CD4-positive, alpha-beta T cell treated with Interleukin-4 for 4 hours (primary cell): ENCODE results near the gene SMURF1.

Experiments
- DNase-seq: peaks from one replicate; pipeline ENCODE4 v3.0.0-alpha.2; 2020

Gene SMURF1

GRCh38 chr7:99001482-99002147 is 142.3 kb downstream of the SMURF1 start:
- no peak for DNase-seq

GRCh38 chr7:99000904-99001465 is 142.9 kb downstream of the SMURF1 start:
- DNase-seq, result no peak

- DNase-seq, result no peak
Measured at GRCh38 chr7:99000196-99000903, 143.6 kb downstream of the SMURF1 start.

GRCh38 chr7:98998821-98999725 is 144.8 kb downstream of the SMURF1 start:
- no peak for DNase-seq

GRCh38 chr7:98997846-98998245 is 146.1 kb downstream of the SMURF1 start:
- DNase-seq, result no peak

- DNase-seq, result no peak
Measured at GRCh38 chr7:98996150-98996552, 147.8 kb downstream of the SMURF1 start.

GRCh38 chr7:98995523-98996149 is 148.3 kb downstream of the SMURF1 start:
- DNase-seq, result no peak

- DNase-seq, result no peak
Measured at GRCh38 chr7:98995111-98995510, 148.8 kb downstream of the SMURF1 start.

- no peak for DNase-seq
Measured at GRCh38 chr7:98994046-98994944, 149.6 kb downstream of the SMURF1 start.

GRCh38 chr7:98993024-98993897 is 150.6 kb downstream of the SMURF1 start:
- no peak for DNase-seq

- no peak for DNase-seq
Measured at GRCh38 chr7:98992076-98992475, 151.8 kb downstream of the SMURF1 start.

- no peak for DNase-seq
Measured at GRCh38 chr7:98991141-98991540, 152.8 kb downstream of the SMURF1 start.

GRCh38 chr7:98990356-98990755 is 153.6 kb downstream of the SMURF1 start:
- no peak for DNase-seq

- no peak for DNase-seq
Measured at GRCh38 chr7:98988641-98989040, 155.3 kb downstream of the SMURF1 start.

- DNase-seq, result no peak
Measured at GRCh38 chr7:98985945-98986344, 158.0 kb downstream of the SMURF1 start.

GRCh38 chr7:98985406-98985805 is 158.5 kb downstream of the SMURF1 start:
- DNase-seq, result no peak

- DNase-seq, result no peak
Measured at GRCh38 chr7:98984126-98984525, 159.8 kb downstream of the SMURF1 start.

- no peak for DNase-seq
Measured at GRCh38 chr7:98982686-98983085, 161.2 kb downstream of the SMURF1 start.

- no peak for DNase-seq
Measured at GRCh38 chr7:98981701-98982100, 162.2 kb downstream of the SMURF1 start.

GRCh38 chr7:98978672-98979071 is 165.2 kb downstream of the SMURF1 start:
- DNase-seq, result no peak
